Raji (cell line): Measurements from ENCODE around the gene KNDC1.

Experiments used
- POLR2A ChIP-seq: IDR thresholded peaks from 2 replicates; pipeline ENCODE4 v1.6.1; 2011; ENCODE audit warnings: low read depth, low read length, control low read depth; ENCODE audit not compliant: insufficient read depth

The KNDC1 gene

GRCh38 chr10:133217800-133218589 is 58.0 kb downstream of the KNDC1 start:
- no peak for TF ChIP-seq POLR2A

GRCh38 chr10:133218891-133219290 is 58.9 kb downstream of the KNDC1 start:
- TF ChIP-seq POLR2A = no peak

- TF ChIP-seq POLR2A = no peak
Observed at GRCh38 chr10:133219782-133220181, 59.8 kb downstream of the KNDC1 start.

- TF ChIP-seq POLR2A = no peak
Observed at GRCh38 chr10:133221331-133221730, 61.3 kb downstream of the KNDC1 start.

- no peak for TF ChIP-seq POLR2A
Observed at GRCh38 chr10:133224076-133224475, 64.1 kb downstream of the KNDC1 start.

- TF ChIP-seq POLR2A = no peak
Observed at GRCh38 chr10:133224756-133225372, 64.8 kb downstream of the KNDC1 start.

GRCh38 chr10:133225707-133226191 is 65.7 kb downstream of the KNDC1 start:
- TF ChIP-seq POLR2A = no peak

GRCh38 chr10:133226251-133226808 is 66.3 kb downstream of the KNDC1 start:
- TF ChIP-seq POLR2A = no peak

- TF ChIP-seq POLR2A = no peak
Observed at GRCh38 chr10:133227256-133227655, 67.2 kb downstream of the KNDC1 start.

- no peak for TF ChIP-seq POLR2A
Observed at GRCh38 chr10:133229265-133230043, 69.4 kb downstream of the KNDC1 start.

GRCh38 chr10:133230044-133230361 is 70.0 kb downstream of the KNDC1 start, which contains the start of gene UTF1:
UTF1 (plus strand) TSS chr10:133230217; CDS start chr10:133230289, 72 bp downstream.
- TF ChIP-seq POLR2A = no peak

GRCh38 chr10:133230387-133231195 is 70.6 kb downstream of the KNDC1 start:
- no peak for TF ChIP-seq POLR2A

GRCh38 chr10:133231244-133231945 is 71.4 kb downstream of the KNDC1 start:
- TF ChIP-seq POLR2A = no peak
